Endothelial cell of umbilical vein (primary cell): ENCODE data around the gene SNAPC4. TPM values are rescaled to one million over a fixed set of nuclear protein-coding genes. Genes with fewer than 3 reads are reported as not detected.

Source experiments
- BruUV-seq: library from RNA; stranded (reverse); fragments of 400-500 nt; replicated peaks from 2 replicates; lab custom pipeline; 2021; lab: Mats Ljungman, UMichigan
- CTCF ChIA-PET: fragments of 300-600, 350-600 bp; sonication (Branson Sonifier 250); formaldehyde crosslinking; loops from one replicate; lab custom pipeline; 2021; ENCODE audit warnings: antibody characterized with exemption, inconsistent platforms; lab: Charles Lee
- POLR2A ChIA-PET: fragments of 300-600, 350-600 bp; sonication (Branson Sonifier 250); formaldehyde crosslinking; loops from one replicate; lab custom pipeline; 2021; ENCODE audit warnings: antibody characterized with exemption, inconsistent platforms; lab: Charles Lee
- DNase-seq: peaks from one replicate; pipeline ENCODE4 v3.0.0-alpha.2; 2011; ENCODE audit warnings: low read depth, low spot score
- FAIRE-seq: peaks from 2 replicates; lab custom pipeline; 2011; peaks lifted over from hg19 to GRCh38; lab: Jason Lieb, UNC
- H2AFZ ChIP-seq: 2 replicates; pipeline ENCODE4 v1.6.0; 2012; ENCODE audit warnings: low read depth, low read length, control low read depth, inconsistent platforms
- H3K27ac ChIP-seq: 2 replicates; pipeline ENCODE4 v1.5.1; 2011; ENCODE audit warnings: low read depth, mild to moderate bottlenecking, control low read depth, low read length, moderate library complexity; ENCODE audit not compliant: insufficient read depth
- H3K27me3 ChIP-seq, 2 experiments: 2 replicates each; pipeline versions ENCODE4 v1.6.0 to v1.6.1; 2011; ENCODE audit warnings: low read length in 2 of 2, mixed read lengths in 1 of 2; ENCODE audit not compliant: control insufficient read depth in 2 of 2, insufficient read depth in 2 of 2
- H3K36me3 ChIP-seq, 2 experiments: 2 replicates in 1 of 2; 3 replicates in 1 of 2; pipeline ENCODE4 v1.5.1; 2011; ENCODE audit warnings: low read length in 2 of 2, mild to moderate bottlenecking in 1 of 2, moderate library complexity in 1 of 2; ENCODE audit not compliant: control insufficient read depth in 2 of 2, insufficient read depth in 2 of 2; ENCODE audit errors: extremely low read depth in 1 of 2
- H3K4me1 ChIP-seq: 3 replicates; pipeline ENCODE4 v1.5.1; 2011; ENCODE audit warnings: mild to moderate bottlenecking, low read length; ENCODE audit not compliant: control insufficient read depth, insufficient read depth; ENCODE audit errors: extremely low read depth
- H3K4me2 ChIP-seq: 2 replicates; pipeline ENCODE4 v1.6.1; 2011; ENCODE audit warnings: low read length, control low read depth, mixed read lengths; ENCODE audit not compliant: insufficient read depth
- H3K4me3 ChIP-seq, 3 experiments: fragments of 200-600 bp in 1 of 3; sonication (generic), shearing (Covaris generic) in 1 of 3; replicated peaks in 1 of 3; 2 replicates each; pipeline ENCODE4 v1.5.1; 2011 to 2016; ENCODE audit warnings: control low read depth in 3 of 3, low read length in 3 of 3, mild to moderate bottlenecking in 2 of 3, inconsistent platforms in 1 of 3, low read depth in 1 of 3, moderate library complexity in 1 of 3; ENCODE audit not compliant: insufficient read depth in 1 of 3
- H3K79me2 ChIP-seq: 2 replicates; pipeline ENCODE4 v1.6.0; 2012; ENCODE audit warnings: low read length, inconsistent platforms; ENCODE audit not compliant: control insufficient read depth, insufficient read depth
- H3K9ac ChIP-seq: replicated peaks from 2 replicates; pipeline ENCODE3; 2011; ENCODE audit warnings: low read length, control low read depth; ENCODE audit not compliant: insufficient read depth; ENCODE audit errors: extremely low read depth
- H3K9me1 ChIP-seq: replicated peaks from 3 replicates; pipeline ENCODE4 v1.6.0; 2011; ENCODE audit warnings: mild to moderate bottlenecking, low read length; ENCODE audit not compliant: control insufficient read depth, insufficient read depth; ENCODE audit errors: extremely low read depth
- H3K9me3 ChIP-seq: replicated peaks from 2 replicates; pipeline ENCODE4 v1.5.1; 2012; ENCODE audit warnings: low read length, inconsistent platforms; ENCODE audit not compliant: control insufficient read depth, insufficient read depth
- H4K20me1 ChIP-seq: replicated peaks from 2 replicates; pipeline ENCODE3; 2011; ENCODE audit warnings: mild to moderate bottlenecking, low read length; ENCODE audit not compliant: control insufficient read depth, insufficient read depth; ENCODE audit errors: extremely low read depth
- CTCF ChIP-seq, 2 donors: IDR thresholded peaks; 1 replicate in 1 of 2; 2 replicates in 1 of 2; pipeline ENCODE4 v1.5.1; 2011; ENCODE audit warnings: low read length in 2 of 2, mild to moderate bottlenecking in 2 of 2, moderate library complexity in 2 of 2, control low read depth in 1 of 2, inconsistent platforms in 1 of 2, low read depth in 1 of 2; ENCODE audit not compliant: insufficient read depth in 1 of 2; ENCODE audit errors: extremely low read depth in 1 of 2
- FOS ChIP-seq: IDR thresholded peaks from 2 replicates; pipeline ENCODE4 v1.6.1; 2011; ENCODE audit warnings: mild to moderate bottlenecking, low read length, moderate library complexity, borderline replicate concordance; ENCODE audit not compliant: insufficient read depth
- MAX ChIP-seq: IDR thresholded peaks from 2 replicates; pipeline ENCODE4 v1.6.1; 2011; ENCODE audit not compliant: insufficient read depth, insufficient read length
- POLR2A ChIP-seq: IDR thresholded peaks from 2 replicates; pipeline ENCODE4 v1.6.1; 2012; ENCODE audit warnings: low read depth, mild to moderate bottlenecking, control low read depth, low read length
- POLR2AphosphoS5 ChIP-seq: IDR thresholded peaks from 2 replicates; pipeline ENCODE4 v1.6.1; 2012; ENCODE audit warnings: low read depth, mild to moderate bottlenecking, control low read depth, low read length, moderate library complexity; ENCODE audit not compliant: insufficient read depth
- dilution Hi-C: fragments of 300-500 bp; cut with MboI; formaldehyde crosslinking; loops from one replicate; pipeline ENCODE4 v1.15.0; 2019; ENCODE audit warnings: low sequenced_read_pairs; ENCODE audit not compliant: extremely low pct_ligation_motif_present
- intact Hi-C: fragments of 100-400 bp; cut with micrococcal nuclease; formaldehyde crosslinking; loops from one replicate; pipeline ENCODE4 v1.10.0; 2022
- polyA plus RNA-seq, 4 experiments: library from polyadenylated mRNA; depleted of rRNA in 3 of 4; stranded (reverse) in 3 of 4; unstranded in 1 of 4; fragments of >200 nt; gene quantifications; 2 replicates each; pipeline versions ENCODE4 v1.2.1 to v1.2.3, GENCODE V29; 2011 to 2012; ENCODE audit warnings: missing spikeins in 1 of 4
- total RNA-seq: library from RNA; stranded (reverse); gene quantifications from 2 replicates; pipeline ENCODE4 v1.2.3, GENCODE V29; 2021

Gene SNAPC4
- total and polyA plus RNA-seq, 2 donors (not counting 3 experiments of a cell fraction or from before 2014, with no cell fraction given) = 6.7 to 17.5 TPM

- peaks cover 4 to 40% of the 10 kb centered on the region in 2 experiments for H3K36me3 ChIP-seq
- ChIA-PET POLR2A (no interaction called here), CTCF (interaction anchor here (1.0 to 2.9 kb wide), 4 partner anchors 10 to 232 kb away, joined by 3 to 8 read pairs (median 5); partner anchors contain the start of genes ENTR1 and PMPCA)
- TF ChIP-seq POLR2AphosphoS5 = no peak
- TF ChIP-seq FOS = no peak
- TF ChIP-seq CTCF (IDR thresholded peaks at IDR 0.05; ENCODE audit: extremely low read depth in 1 of 2, insufficient read depth in 1 of 2, low read depth in 1 of 2, low read length in 2 of 2) = no peak
- no peak for TF ChIP-seq POLR2A
- peak; percentile 11 for TF ChIP-seq MAX
- no peaks in the 10 kb centered on the region for H3K9me3 ChIP-seq
- peak overlapping the region; percentile 67 for H2AFZ ChIP-seq
- H3K27me3 ChIP-seq = no peaks in the 10 kb centered on the region
- intact Hi-C loops (loop anchor here (1.0 kb wide), 4 partner anchors 11 to 87 kb away; partner anchors contain the start of genes DNLZ, ENTR1 and PMPCA), dilution Hi-C loops (no loop called here)
- peak; percentile 24 for DNase-seq
- BruUV-seq = no TSS peak
- H3K9me1 ChIP-seq = no peaks in the 10 kb centered on the region
- H3K79me2 ChIP-seq = peaks cover 22% of the 10 kb centered on the region
- H4K20me1 ChIP-seq = no peaks in the 10 kb centered on the region
- H3K4me2 ChIP-seq = peak overlapping the region; percentile 64
- peak overlapping the region; percentile 27 for H3K27ac ChIP-seq
- FAIRE-seq = peak; percentile 61
- peak overlapping the region; percentile 55 to 96 (median 62) for H3K4me3 ChIP-seq
- peaks cover 10% of the 10 kb centered on the region for H3K4me1 ChIP-seq
- H3K9ac ChIP-seq = peak overlapping the region; percentile 70
Measured at GRCh38 chr9:136399176-136400037, 563 bp downstream of the SNAPC4 start.
